WTC11 (cell line): ENCODE measurements around the gene CCNL1. TPM values are rescaled to one million over a fixed set of nuclear protein-coding genes. Genes with fewer than 3 reads are reported as not detected.

Experiments
- ATAC-seq: fragments of 200-7000 bp; cut with Tn5 transposase; 2 replicates; pipeline ENCODE4 v1.10.0; 2021; ENCODE audit warnings: mild to moderate bottlenecking, moderate library complexity
- CTCF ChIA-PET: fragments of 300-600 bp; sonication (Branson Sonifier 250); formaldehyde crosslinking; loops from one replicate; lab custom pipeline; 2021; ENCODE audit warnings: antibody characterized with exemption; lab: Charles Lee
- POLR2A ChIA-PET: fragments of 350-600 bp; sonication (Branson Sonifier 250); formaldehyde crosslinking; loops from one replicate; lab custom pipeline; 2021; ENCODE audit warnings: antibody characterized with exemption; lab: Charles Lee
- DNase-seq: peaks from one replicate; pipeline ENCODE4 v3.0.0; 2021; ENCODE audit warnings: low spot score
- H3K27ac Mint-ChIP-seq: 2 replicates; pipeline ENCODE4 v1.8.0; 2021; ENCODE audit warnings: mixed read lengths
- H3K27me3 Mint-ChIP-seq: 2 replicates; pipeline ENCODE4 v1.8.0; 2021; ENCODE audit warnings: low read depth, mild to moderate bottlenecking, moderate library complexity, mixed read lengths
- H3K36me3 Mint-ChIP-seq: 2 replicates; pipeline ENCODE4 v1.8.0; 2021; ENCODE audit warnings: mixed read lengths
- H3K4me1 Mint-ChIP-seq: 2 replicates; pipeline ENCODE4 v1.8.0; 2022; ENCODE audit warnings: mixed read lengths
- H3K4me3 Mint-ChIP-seq: 2 replicates; pipeline ENCODE4 v1.8.0; 2021; ENCODE audit warnings: mild to moderate bottlenecking, moderate library complexity, mixed read lengths
- H3K9me3 Mint-ChIP-seq: 2 replicates; pipeline ENCODE4 v1.8.0; 2021; ENCODE audit warnings: mixed read lengths
- EMX1 ChIP-seq: fragments of 250-450 bp; sonication (Bioruptor Pico); IDR thresholded peaks from 2 replicates; pipeline ENCODE4 v1.8.0; 2021; ENCODE audit warnings: mild to moderate bottlenecking
- KAT7 ChIP-seq: sonication (generic); formaldehyde crosslinking; IDR thresholded peaks from 2 replicates; pipeline ENCODE4 v1.8.1; 2023; ENCODE audit warnings: missing genetic modification reagents, mild to moderate bottlenecking, borderline replicate concordance
- NFATC4 ChIP-seq: fragments of 250-450 bp; sonication (Bioruptor Pico); IDR thresholded peaks from 2 replicates; pipeline ENCODE4 v1.9.0; 2021; ENCODE audit warnings: mild to moderate bottlenecking
- NR2C2 ChIP-seq: sonication (generic); formaldehyde crosslinking; IDR thresholded peaks from 2 replicates; pipeline ENCODE4 v1.8.0; 2022; ENCODE audit warnings: mild to moderate bottlenecking, missing genetic modification reagents
- TCF7 ChIP-seq: sonication (generic); formaldehyde crosslinking; IDR thresholded peaks from 2 replicates; pipeline ENCODE4 v1.8.0; 2022; ENCODE audit warnings: mild to moderate bottlenecking, low read depth, missing genetic modification reagents, moderate library complexity
- TEAD1 ChIP-seq: sonication (generic); formaldehyde crosslinking; IDR thresholded peaks from 2 replicates; pipeline ENCODE4 v1.8.0; 2022; ENCODE audit warnings: mild to moderate bottlenecking, missing genetic modification reagents
- TEAD4 ChIP-seq: sonication (generic); formaldehyde crosslinking; IDR thresholded peaks from 2 replicates; pipeline ENCODE4 v1.8.0; 2022; ENCODE audit warnings: mild to moderate bottlenecking, missing genetic modification reagents
- ZNF121 ChIP-seq: sonication (generic); formaldehyde crosslinking; IDR thresholded peaks from 2 replicates; pipeline ENCODE4 v1.8.0; 2023; ENCODE audit warnings: missing genetic modification reagents
- ZNF317 ChIP-seq: sonication (generic); formaldehyde crosslinking; IDR thresholded peaks from 2 replicates; pipeline ENCODE4 v1.8.1; 2023; ENCODE audit warnings: low read depth, mild to moderate bottlenecking, moderate library complexity, missing genetic modification reagents, borderline replicate concordance
- total RNA-seq: library from RNA; stranded (reverse); gene quantifications from 3 replicates; pipeline ENCODE4 v1.2.3, GENCODE V29; 2021
- TF ChIP-seq, protein P1 (sequence below): sonication (generic); formaldehyde crosslinking; IDR thresholded peaks from 2 replicates; pipeline ENCODE4 v1.8.0; 2022; ENCODE audit warnings: missing genetic modification reagents
- TF ChIP-seq, protein P2 (sequence below): fragments of 250-450 bp; sonication (Bioruptor Pico); IDR thresholded peaks from 2 replicates; pipeline ENCODE4 v1.9.0; 2021; ENCODE audit warnings: mild to moderate bottlenecking
- TF ChIP-seq, protein P3 (sequence below): sonication (generic); formaldehyde crosslinking; IDR thresholded peaks from 2 replicates; pipeline ENCODE4 v1.8.1; 2023; ENCODE audit warnings: mild to moderate bottlenecking, missing genetic modification reagents, borderline replicate concordance
- TF ChIP-seq, protein P4 (sequence below): sonication (generic); formaldehyde crosslinking; conservative IDR thresholded peaks from 2 replicates; pipeline ENCODE4 v1.8.1; 2022; ENCODE audit warnings: mild to moderate bottlenecking, missing genetic modification reagents
- TF ChIP-seq, protein P5 (sequence below): sonication (generic); formaldehyde crosslinking; IDR thresholded peaks from 2 replicates; pipeline ENCODE4 v1.8.1; 2022; ENCODE audit warnings: low read depth, missing genetic modification reagents, borderline replicate concordance
- TF ChIP-seq, protein P6 (sequence below): fragments of 250-450 bp; sonication (Bioruptor Pico); IDR thresholded peaks from 2 replicates; pipeline ENCODE4 v1.9.0; 2021; ENCODE audit warnings: moderate library complexity, mild to moderate bottlenecking, inconsistent platforms, borderline replicate concordance

The CCNL1 gene
- total RNA-seq, 1 experiment from 2014 or later = 79.6 TPM

DNA sequence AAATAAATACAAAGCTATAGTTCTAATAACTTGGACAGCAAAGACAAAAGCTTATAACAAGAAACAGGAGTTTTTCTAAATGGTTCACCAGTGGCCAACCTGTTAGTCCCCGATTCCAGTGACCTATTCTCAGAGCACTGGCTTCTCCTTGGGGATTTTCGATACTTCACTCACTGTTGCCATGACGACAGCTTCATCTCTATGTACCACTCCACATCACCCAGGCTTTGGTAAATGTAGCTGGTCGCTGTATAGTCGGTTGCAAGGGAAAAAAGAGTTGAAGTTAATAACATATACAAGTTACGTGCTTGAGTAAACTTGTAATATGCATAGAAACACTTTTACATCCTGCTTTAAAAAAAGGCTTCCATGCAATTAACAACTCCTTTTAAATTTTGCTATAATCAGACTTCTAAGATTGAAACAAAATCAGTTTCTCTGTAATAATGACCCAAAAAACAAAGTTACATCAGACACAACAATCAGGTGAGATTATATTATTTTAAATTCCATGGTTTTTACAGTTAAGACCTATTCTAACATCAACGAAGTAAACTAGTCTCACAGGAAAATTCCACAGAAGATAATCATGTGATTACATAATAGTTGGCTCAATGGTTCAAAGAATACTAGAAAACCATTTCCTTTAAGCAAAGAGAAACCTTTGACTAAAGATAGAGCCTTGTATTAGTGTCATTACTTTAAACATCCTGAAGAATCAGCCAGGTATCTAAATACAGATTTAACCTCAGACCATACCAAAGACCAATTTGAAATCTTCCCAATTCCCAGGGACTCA is 2.9 kb downstream of the CCNL1 start (continued):
- TF ChIP-seq ZNF121 (CRISPR knock-in tag) = no peak

DNA sequence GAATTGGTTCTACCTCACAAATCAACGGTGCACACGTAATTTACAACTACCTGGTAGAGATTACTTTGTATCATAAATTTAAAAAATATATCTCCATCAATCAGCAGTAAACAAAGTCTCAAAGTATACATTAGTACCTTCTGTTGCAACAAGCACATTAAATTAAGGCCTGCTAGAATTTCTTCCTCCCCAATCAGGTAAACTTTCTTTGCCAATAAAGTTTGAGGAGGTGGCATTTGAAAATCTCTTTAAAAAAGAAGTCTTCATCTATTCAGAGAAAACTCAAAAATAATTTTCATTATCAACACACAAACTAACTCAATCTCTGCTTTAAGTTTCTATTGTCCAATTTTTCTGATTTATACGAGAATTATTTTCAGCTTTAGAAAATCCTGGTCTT is 4.4 kb downstream of the CCNL1 start:
- TF ChIP-seq TEAD1 (CRISPR knock-in tag) = no peak
- TF ChIP-seq, protein P1, sequence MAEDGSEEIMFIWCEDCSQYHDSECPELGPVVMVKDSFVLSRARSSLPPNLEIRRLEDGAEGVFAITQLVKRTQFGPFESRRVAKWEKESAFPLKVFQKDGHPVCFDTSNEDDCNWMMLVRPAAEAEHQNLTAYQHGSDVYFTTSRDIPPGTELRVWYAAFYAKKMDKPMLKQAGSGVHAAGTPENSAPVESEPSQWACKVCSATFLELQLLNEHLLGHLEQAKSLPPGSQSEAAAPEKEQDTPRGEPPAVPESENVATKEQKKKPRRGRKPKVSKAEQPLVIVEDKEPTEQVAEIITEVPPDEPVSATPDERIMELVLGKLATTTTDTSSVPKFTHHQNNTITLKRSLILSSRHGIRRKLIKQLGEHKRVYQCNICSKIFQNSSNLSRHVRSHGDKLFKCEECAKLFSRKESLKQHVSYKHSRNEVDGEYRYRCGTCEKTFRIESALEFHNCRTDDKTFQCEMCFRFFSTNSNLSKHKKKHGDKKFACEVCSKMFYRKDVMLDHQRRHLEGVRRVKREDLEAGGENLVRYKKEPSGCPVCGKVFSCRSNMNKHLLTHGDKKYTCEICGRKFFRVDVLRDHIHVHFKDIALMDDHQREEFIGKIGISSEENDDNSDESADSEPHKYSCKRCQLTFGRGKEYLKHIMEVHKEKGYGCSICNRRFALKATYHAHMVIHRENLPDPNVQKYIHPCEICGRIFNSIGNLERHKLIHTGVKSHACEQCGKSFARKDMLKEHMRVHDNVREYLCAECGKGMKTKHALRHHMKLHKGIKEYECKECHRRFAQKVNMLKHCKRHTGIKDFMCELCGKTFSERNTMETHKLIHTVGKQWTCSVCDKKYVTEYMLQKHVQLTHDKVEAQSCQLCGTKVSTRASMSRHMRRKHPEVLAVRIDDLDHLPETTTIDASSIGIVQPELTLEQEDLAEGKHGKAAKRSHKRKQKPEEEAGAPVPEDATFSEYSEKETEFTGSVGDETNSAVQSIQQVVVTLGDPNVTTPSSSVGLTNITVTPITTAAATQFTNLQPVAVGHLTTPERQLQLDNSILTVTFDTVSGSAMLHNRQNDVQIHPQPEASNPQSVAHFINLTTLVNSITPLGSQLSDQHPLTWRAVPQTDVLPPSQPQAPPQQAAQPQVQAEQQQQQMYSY (CRISPR knock-in tag) = no peak
- no peak for TF ChIP-seq TCF7 (CRISPR knock-in tag)
- ChIA-PET POLR2A (no interaction called here), CTCF (no interaction called here)
- ATAC-seq = no peak
- H3K27me3 Mint-ChIP-seq = no peaks in the 10 kb centered on the region
- H3K27ac Mint-ChIP-seq = no peak overlapping the region
- H3K4me1 Mint-ChIP-seq = peaks cover 37% of the 10 kb centered on the region
- DNase-seq = no peak
- H3K9me3 Mint-ChIP-seq = no peaks in the 10 kb centered on the region
- peak overlapping the region; percentile 27; the same call in 1 of the 2 replicates for H3K4me3 Mint-ChIP-seq
- H3K36me3 Mint-ChIP-seq = peaks cover 82% of the 10 kb centered on the region

DNA sequence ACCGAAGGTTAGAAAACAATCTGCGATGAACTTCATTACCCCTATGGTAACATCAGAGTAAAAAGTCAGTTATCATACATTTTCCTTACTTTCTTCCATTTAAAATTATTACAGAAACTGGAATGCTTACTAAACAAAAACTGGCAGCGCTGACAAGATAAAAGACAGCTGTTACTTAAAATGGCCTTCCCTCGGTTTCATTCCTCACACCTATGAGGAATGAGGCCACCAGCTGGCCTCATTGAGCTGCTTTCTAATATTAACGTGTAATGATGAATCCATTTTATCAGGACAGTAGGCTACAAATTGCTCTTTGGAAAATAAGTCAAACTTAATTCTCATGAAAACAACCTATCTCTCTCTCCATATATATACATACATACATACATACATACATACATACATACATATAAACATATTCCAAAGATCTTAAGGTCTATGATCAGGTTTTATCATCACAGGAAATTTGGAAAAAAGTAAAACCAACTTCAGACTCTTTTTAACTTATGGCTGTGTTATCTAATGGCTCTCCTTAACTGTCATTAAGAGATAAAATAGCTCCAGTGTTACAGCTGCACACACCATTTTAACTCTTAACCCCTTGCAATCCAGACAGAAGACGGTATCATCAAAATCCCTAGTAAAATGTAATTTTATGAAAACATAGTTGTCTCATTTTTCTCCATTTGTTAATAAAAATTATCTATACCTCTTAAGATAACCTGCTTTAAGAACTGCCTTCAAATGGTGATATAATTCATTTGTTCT is 5.2 kb downstream of the CCNL1 start:
- Mint-ChIP-seq H3K4me1 (peaks cover 37% of the 10 kb centered on the region), H3K27me3 (no peaks in the 10 kb centered on the region), H3K36me3 (peaks cover 91% of the 10 kb centered on the region), H3K4me3 (peak overlapping the region; percentile 49), H3K9me3 (no peaks in the 10 kb centered on the region), H3K27ac (no peak overlapping the region; the same call in 1 of the 2 replicates)
- TF ChIP-seq NR2C2 = no peak
- no peak for TF ChIP-seq EMX1
- no peak for TF ChIP-seq KAT7 (CRISPR knock-in tag)
- TF ChIP-seq ZNF317 (CRISPR knock-in tag) = no peak
- TF ChIP-seq NFATC4 (CRISPR knock-in tag) = no peak
- TF ChIP-seq, protein P2, sequence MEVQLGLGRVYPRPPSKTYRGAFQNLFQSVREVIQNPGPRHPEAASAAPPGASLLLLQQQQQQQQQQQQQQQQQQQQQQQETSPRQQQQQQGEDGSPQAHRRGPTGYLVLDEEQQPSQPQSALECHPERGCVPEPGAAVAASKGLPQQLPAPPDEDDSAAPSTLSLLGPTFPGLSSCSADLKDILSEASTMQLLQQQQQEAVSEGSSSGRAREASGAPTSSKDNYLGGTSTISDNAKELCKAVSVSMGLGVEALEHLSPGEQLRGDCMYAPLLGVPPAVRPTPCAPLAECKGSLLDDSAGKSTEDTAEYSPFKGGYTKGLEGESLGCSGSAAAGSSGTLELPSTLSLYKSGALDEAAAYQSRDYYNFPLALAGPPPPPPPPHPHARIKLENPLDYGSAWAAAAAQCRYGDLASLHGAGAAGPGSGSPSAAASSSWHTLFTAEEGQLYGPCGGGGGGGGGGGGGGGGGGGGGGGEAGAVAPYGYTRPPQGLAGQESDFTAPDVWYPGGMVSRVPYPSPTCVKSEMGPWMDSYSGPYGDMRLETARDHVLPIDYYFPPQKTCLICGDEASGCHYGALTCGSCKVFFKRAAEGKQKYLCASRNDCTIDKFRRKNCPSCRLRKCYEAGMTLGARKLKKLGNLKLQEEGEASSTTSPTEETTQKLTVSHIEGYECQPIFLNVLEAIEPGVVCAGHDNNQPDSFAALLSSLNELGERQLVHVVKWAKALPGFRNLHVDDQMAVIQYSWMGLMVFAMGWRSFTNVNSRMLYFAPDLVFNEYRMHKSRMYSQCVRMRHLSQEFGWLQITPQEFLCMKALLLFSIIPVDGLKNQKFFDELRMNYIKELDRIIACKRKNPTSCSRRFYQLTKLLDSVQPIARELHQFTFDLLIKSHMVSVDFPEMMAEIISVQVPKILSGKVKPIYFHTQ (CRISPR knock-in tag) = no peak
- TF ChIP-seq, protein P3, sequence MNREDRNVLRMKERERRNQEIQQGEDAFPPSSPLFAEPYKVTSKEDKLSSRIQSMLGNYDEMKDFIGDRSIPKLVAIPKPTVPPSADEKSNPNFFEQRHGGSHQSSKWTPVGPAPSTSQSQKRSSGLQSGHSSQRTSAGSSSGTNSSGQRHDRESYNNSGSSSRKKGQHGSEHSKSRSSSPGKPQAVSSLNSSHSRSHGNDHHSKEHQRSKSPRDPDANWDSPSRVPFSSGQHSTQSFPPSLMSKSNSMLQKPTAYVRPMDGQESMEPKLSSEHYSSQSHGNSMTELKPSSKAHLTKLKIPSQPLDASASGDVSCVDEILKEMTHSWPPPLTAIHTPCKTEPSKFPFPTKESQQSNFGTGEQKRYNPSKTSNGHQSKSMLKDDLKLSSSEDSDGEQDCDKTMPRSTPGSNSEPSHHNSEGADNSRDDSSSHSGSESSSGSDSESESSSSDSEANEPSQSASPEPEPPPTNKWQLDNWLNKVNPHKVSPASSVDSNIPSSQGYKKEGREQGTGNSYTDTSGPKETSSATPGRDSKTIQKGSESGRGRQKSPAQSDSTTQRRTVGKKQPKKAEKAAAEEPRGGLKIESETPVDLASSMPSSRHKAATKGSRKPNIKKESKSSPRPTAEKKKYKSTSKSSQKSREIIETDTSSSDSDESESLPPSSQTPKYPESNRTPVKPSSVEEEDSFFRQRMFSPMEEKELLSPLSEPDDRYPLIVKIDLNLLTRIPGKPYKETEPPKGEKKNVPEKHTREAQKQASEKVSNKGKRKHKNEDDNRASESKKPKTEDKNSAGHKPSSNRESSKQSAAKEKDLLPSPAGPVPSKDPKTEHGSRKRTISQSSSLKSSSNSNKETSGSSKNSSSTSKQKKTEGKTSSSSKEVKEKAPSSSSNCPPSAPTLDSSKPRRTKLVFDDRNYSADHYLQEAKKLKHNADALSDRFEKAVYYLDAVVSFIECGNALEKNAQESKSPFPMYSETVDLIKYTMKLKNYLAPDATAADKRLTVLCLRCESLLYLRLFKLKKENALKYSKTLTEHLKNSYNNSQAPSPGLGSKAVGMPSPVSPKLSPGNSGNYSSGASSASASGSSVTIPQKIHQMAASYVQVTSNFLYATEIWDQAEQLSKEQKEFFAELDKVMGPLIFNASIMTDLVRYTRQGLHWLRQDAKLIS = no peak
- no peak for TF ChIP-seq TEAD4
- TF ChIP-seq, protein P4, sequence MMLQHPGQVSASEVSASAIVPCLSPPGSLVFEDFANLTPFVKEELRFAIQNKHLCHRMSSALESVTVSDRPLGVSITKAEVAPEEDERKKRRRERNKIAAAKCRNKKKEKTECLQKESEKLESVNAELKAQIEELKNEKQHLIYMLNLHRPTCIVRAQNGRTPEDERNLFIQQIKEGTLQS = no peak
- TF ChIP-seq, protein P5, sequence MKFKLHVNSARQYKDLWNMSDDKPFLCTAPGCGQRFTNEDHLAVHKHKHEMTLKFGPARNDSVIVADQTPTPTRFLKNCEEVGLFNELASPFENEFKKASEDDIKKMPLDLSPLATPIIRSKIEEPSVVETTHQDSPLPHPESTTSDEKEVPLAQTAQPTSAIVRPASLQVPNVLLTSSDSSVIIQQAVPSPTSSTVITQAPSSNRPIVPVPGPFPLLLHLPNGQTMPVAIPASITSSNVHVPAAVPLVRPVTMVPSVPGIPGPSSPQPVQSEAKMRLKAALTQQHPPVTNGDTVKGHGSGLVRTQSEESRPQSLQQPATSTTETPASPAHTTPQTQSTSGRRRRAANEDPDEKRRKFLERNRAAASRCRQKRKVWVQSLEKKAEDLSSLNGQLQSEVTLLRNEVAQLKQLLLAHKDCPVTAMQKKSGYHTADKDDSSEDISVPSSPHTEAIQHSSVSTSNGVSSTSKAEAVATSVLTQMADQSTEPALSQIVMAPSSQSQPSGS (CRISPR knock-in tag) = no peak
- TF ChIP-seq, protein P6, sequence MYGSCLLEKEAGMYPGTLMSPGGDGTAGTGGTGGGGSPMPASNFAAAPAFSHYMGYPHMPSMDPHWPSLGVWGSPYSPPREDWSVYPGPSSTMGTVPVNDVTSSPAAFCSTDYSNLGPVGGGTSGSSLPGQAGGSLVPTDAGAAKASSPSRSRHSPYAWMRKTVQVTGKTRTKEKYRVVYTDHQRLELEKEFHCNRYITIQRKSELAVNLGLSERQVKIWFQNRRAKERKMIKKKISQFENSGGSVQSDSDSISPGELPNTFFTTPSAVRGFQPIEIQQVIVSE (CRISPR knock-in tag) = no peak
- ATAC-seq (no peak), DNase-seq (no peak)
- POLR2A ChIA-PET = no interaction called here
- CTCF ChIA-PET = no interaction called here
